ENCODE data around the gene UBE2QL1. TPM values are rescaled to one million over a fixed set of nuclear protein-coding genes. Genes with fewer than 3 reads are reported as not detected.
A peak's percentile ranks its signal among the peaks of the same experiment; 100 is the strongest.

UBE2QL1 gene
- total and polyA plus RNA-seq, 5 donors: 5.5 to 16.7 (median 13.5) TPM

DNA sequence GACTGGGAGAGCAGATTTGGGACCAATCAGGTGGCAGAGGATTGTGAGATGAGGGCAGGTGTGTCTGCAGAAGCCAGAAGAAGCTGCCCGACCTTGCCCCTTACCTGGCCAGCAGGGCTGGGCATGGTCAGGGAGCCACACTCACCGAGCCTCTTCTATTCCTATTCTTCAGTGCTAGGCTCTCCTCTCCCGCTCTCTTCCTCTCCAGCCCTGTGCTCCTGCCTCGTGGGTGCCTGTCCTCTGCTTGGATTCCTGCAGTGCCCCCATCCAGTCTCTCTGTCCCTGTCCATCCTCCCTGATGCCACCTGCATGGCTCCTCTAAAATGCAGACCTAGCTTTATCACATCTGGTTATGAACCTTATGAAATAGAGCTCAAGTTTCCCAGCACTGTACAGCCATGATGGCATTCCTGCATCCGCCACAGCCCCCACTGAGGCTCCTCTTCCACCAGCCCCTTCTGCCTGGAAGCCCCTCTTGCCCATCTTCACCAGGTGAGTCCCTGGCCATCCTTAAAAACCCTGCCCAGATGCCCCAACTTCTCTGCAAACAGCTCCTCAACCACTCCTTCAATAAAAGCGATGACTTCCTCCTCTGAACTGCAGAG lies 8.2 kb downstream of the UBE2QL1 start:
- Histone ChIP-seq H3K4me3 (ENCODE audit: low read length) (no peak overlapping the region), H3K4me1 (ENCODE audit: control insufficient read depth, insufficient read depth, low read length) (no peaks in the 10 kb centered on the region), H3K9me3 (ENCODE audit: control insufficient read depth, low read length) (peaks cover 2% of the 10 kb centered on the region), H3K27me3 (ENCODE audit: control insufficient read depth, insufficient read depth) (no peaks in the 10 kb centered on the region), H3K27ac (ENCODE audit: low read length) (no peak overlapping the region)
- ATAC-seq (no peak), DNase-seq (no peak)
- intact Hi-C loops (cut with DNase I): no loop called here
- 84% methylated on average over 6 of the region's 6 CpGs for WGBS

DNA sequence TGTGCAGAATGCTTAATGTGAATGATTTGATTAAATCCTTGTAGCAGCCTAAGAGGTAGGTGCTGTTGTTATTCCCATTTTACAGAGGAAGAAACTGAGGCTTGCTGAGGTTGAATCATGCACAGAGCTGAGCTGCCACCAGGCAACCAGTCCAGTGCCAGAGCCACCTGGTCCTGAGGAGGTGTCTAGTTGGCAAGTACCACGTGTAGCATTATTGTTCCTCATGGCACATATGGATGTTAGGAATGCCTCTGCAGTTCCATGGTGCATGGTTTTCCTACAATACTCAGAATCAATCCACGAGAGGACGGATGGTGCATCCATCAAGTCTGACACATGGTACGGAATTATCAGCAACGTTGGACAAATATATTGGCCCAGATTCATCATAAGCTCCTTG lies 8.9 kb downstream of the UBE2QL1 start:
- H3K4me1 ChIP-seq (ENCODE audit: control insufficient read depth, insufficient read depth, low read length): no peaks in the 10 kb centered on the region
- H3K9me3 ChIP-seq (ENCODE audit: control insufficient read depth, low read length): peaks cover 2% of the 10 kb centered on the region
- H3K4me3 ChIP-seq (ENCODE audit: low read length): no peak overlapping the region
- no peak overlapping the region for H3K27ac ChIP-seq (ENCODE audit: low read length)
- WGBS: 81% methylated on average over 5 of the region's 5 CpGs
- DNase-seq (no peak), ATAC-seq (no peak)
- intact Hi-C loops (cut with DNase I): no loop called here
- no peaks in the 10 kb centered on the region for H3K27me3 ChIP-seq (ENCODE audit: control insufficient read depth, insufficient read depth)

DNA sequence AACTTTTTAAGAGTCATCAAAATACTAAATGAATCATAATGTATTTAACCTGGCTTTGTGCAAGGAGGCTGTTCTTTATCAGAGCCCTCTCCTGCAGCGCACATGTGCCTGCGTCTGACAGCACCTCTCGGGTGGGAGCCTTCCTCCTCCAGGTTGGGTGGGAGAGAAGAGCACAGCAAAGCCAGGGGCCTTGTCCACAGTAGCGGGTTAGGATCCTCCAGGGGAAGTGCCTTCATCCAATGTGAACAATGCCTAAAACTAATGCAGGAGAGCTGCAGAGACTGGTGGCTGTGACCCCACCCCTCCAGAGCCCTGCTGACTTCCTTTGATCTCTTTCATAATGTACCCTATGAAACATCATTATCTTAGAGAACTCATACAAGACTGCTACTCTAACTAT lies 10.2 kb downstream of the UBE2QL1 start:
- Histone ChIP-seq H3K4me1 (ENCODE audit: control insufficient read depth, insufficient read depth, low read length) (no peaks in the 10 kb centered on the region), H3K27ac (ENCODE audit: low read length) (no peak overlapping the region), H3K27me3 (ENCODE audit: control insufficient read depth, insufficient read depth) (no peaks in the 10 kb centered on the region), H3K9me3 (ENCODE audit: control insufficient read depth, low read length) (peaks cover 2% of the 10 kb centered on the region), H3K4me3 (ENCODE audit: low read length) (no peak overlapping the region)
- no peak for ATAC-seq
- DNase-seq: no peak
- 81% methylated on average over 4 of the region's 4 CpGs for WGBS
- intact Hi-C loops (cut with DNase I): no loop called here

DNA sequence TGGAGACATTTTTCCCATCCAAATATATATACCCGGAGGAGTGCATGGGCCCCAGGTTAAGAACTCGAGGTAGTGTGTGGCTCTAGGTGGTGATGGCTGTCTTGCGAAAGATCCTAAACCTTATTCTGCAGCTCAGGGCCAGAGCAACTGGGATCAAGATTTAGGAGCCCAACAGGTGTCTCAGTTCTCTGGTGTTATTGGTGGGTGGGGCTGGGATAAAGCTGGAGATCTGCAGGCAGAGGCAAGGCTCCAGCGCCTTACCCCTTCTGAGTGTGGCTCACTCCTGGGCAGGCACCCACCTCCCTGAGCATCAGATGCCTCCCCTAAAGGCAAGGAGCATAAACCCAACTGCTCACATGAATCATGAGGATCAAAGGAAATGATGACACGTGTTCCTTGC lies 11.2 kb downstream of the UBE2QL1 start:
- DNase-seq (no peak), ATAC-seq (no peak)
- intact Hi-C loops (cut with DNase I): no loop called here
- Histone ChIP-seq H3K4me1 (ENCODE audit: control insufficient read depth, insufficient read depth, low read length) (no peaks in the 10 kb centered on the region), H3K9me3 (ENCODE audit: control insufficient read depth, low read length) (peaks cover 2% of the 10 kb centered on the region), H3K27ac (ENCODE audit: low read length) (no peak overlapping the region), H3K4me3 (ENCODE audit: low read length) (no peak overlapping the region), H3K27me3 (ENCODE audit: control insufficient read depth, insufficient read depth) (no peaks in the 10 kb centered on the region)
- WGBS: 60% methylated on average over 5 of the region's 5 CpGs

DNA sequence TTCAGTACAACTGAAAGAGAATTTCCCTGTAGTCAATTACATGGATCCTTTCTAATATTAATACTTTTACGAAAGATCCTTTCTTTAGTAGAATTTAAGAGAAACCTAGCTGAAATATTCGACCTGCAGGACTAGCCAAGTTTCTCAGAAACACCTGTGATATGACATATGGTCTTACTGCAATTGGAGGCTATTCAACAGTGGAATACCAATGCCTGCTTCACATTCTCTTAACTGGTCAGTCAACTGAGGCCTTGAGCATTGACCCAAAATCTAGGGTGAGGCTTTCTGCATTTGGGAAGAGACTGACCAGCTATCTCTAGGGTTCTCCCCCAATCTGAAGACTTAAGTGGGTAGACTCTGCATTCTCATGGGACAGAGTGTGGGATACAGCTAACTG lies 12.3 kb downstream of the UBE2QL1 start:
- Histone ChIP-seq H3K4me3 (ENCODE audit: low read length) (no peak overlapping the region), H3K27ac (ENCODE audit: low read length) (no peak overlapping the region), H3K9me3 (ENCODE audit: control insufficient read depth, low read length) (peaks cover 2% of the 10 kb centered on the region), H3K4me1 (ENCODE audit: control insufficient read depth, insufficient read depth, low read length) (no peaks in the 10 kb centered on the region), H3K27me3 (ENCODE audit: control insufficient read depth, insufficient read depth) (no peaks in the 10 kb centered on the region)
- ATAC-seq: no peak
- 75% methylated on average over 2 of the region's 2 CpGs for WGBS
- intact Hi-C loops (cut with DNase I): no loop called here
- DNase-seq: no peak

DNA sequence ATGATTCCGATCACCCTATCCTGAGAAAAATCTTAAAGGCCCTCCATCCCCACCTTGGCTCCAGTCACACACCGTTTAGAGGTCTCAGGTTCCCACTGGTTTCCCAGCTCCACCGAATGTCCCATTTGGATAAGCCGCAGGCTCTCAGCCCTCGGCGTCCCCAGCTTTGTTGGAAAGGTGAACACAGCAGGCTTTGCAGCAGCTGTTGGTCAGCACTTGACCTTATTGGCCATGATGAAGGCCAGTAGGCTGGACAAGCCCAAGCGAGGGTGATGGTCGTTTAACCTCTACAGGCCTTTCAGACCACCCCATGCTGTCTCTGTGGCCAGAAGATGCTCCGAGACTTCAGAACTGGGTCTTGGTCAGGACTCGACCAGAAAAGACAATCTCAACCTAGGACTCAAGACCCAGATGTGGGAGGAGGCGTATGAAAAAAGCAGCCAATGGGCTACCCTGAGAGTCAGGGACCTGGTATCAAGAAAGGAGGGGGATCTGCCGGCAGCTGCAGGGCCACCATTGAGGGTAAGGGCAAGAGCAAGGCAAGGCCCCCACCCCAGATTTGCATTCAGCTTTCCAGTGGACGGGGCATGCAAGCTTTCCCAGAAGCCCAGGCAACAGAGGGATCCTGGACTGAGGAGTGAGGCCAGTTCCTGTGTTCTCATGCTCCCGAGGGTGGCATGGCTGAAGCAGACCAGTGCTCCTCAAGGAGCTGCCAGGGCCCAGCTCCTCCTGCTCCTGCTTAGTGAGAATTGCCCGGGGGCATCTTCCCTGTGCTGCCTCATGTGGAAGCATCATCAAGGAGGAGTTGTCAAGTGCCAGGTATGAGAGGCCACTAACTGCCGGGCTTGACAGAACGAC lies 13.4 kb downstream of the UBE2QL1 start:
- H3K27ac ChIP-seq (ENCODE audit: low read length): no peak overlapping the region
- H3K4me3 ChIP-seq (ENCODE audit: low read length): no peak overlapping the region
- no peaks in the 10 kb centered on the region for H3K27me3 ChIP-seq (ENCODE audit: control insufficient read depth, insufficient read depth)
- no peaks in the 10 kb centered on the region for H3K4me1 ChIP-seq (ENCODE audit: control insufficient read depth, insufficient read depth, low read length)
- peaks cover 2% of the 10 kb centered on the region for H3K9me3 ChIP-seq (ENCODE audit: control insufficient read depth, low read length)
- DNase-seq (no peak), ATAC-seq (no peak)
- WGBS: 87% methylated on average over 17 of the region's 17 CpGs
- intact Hi-C loops (cut with DNase I): no loop called here

DNA sequence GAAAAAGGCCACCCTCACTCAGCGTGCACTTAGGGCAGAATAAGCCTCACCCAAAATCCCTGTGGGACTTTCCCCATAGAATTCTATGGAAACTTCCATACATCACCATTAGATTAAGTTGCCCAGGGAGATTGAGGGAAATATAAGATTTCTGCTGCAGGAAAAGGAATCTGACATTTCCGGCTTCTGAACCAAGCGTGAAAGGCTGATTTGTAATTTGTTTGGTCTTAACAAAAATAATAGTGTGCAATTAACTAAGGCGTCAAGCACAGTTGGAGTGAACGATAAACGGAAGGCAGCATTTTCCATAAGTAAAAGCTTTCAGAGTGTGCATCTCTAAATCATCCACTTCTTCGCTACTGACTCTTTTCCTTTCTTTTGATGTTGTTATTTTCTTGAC lies 14.0 kb downstream of the UBE2QL1 start:
- DNase-seq (no peak), ATAC-seq (no peak)
- Histone ChIP-seq H3K27ac (ENCODE audit: low read length) (no peak overlapping the region), H3K4me1 (ENCODE audit: control insufficient read depth, insufficient read depth, low read length) (no peaks in the 10 kb centered on the region), H3K27me3 (ENCODE audit: control insufficient read depth, insufficient read depth) (no peaks in the 10 kb centered on the region), H3K4me3 (ENCODE audit: low read length) (no peak overlapping the region), H3K9me3 (ENCODE audit: control insufficient read depth, low read length) (peaks cover under 1% of the 10 kb centered on the region)
- intact Hi-C loops (cut with DNase I): no loop called here
- WGBS: 88% methylated on average over 7 of the region's 7 CpGs

DNA sequence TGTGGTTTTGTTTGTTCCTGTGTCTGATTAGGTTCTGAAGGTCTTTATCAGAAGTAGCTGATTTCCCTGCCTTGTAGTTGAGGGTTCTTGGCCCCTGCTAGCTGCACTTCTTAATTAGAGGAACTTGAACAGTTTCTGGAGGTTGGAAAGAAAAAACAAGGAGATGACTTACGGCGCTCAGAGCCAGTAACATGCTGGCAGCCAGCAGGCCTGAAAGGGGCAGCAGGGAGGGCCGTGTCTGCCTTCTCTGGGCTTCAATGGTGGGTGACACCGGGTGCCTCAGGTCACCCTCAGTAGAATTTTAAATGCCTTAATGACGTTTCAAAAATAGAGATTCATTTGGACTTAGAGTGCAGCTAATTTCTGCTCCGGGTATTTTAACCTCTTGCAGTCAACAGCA lies 15.8 kb downstream of the UBE2QL1 start:
- ATAC-seq (no peak), DNase-seq (no peak)
- no peaks in the 10 kb centered on the region for H3K9me3 ChIP-seq (ENCODE audit: control insufficient read depth, low read length)
- H3K27me3 ChIP-seq (ENCODE audit: control insufficient read depth, insufficient read depth): no peaks in the 10 kb centered on the region
- intact Hi-C loops (cut with DNase I): no loop called here
- no peaks in the 10 kb centered on the region for H3K4me1 ChIP-seq (ENCODE audit: control insufficient read depth, insufficient read depth, low read length)
- 62% methylated on average over 6 of the region's 6 CpGs for WGBS
- no peak overlapping the region for H3K4me3 ChIP-seq (ENCODE audit: low read length)
- no peak overlapping the region for H3K27ac ChIP-seq (ENCODE audit: low read length)

DNA sequence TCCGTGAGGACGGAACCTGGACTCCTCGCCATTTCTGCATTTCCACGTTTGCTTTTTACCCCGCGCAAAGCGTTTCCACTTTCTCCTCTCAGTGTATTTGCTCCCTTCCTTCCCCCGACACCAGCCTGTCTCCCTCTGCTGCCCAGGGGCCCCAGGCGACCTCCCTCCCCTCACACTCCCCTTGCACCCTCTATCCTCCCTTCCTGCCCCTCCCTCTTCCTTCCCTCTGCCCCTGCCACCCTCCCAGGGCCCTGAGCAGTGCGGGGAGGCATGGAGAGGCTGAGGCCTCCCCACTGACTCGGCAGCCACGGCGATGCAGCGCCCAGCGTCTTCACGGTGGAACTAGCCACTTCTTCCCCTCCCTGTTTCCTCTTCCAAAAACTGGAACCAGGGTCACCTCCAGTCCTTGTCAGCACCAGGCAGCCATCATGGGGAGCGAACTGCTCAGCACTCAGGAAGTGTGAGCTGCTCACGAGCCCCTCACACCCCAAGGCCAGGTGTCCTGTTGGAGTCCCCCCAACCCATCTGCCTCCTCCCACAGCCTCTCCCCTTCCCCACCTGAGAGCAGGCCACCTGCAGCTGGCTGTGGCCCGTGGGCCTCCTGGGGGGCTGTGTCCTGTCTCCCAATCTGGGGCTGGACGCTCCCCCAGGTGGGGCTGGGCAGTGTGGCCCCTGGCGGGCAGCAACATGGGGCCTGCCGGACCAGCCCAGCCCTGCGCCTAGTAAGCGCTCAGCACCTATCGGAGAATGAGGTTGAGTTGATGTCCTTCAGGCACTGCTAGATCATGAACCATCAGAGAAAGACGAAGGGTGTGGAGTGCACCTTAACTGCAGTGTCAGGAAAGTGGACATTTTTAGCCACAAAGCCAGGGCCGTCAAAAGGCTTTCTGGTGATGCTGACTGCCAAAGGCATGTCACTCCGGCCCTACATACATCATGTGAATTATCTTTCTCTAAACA lies 17.5 kb downstream of the UBE2QL1 start:
- ATAC-seq: peak; percentile 26 to 36
- H3K4me3 ChIP-seq (ENCODE audit: low read length): no peak overlapping the region
- no peaks in the 10 kb centered on the region for H3K9me3 ChIP-seq (ENCODE audit: control insufficient read depth, low read length)
- no peak overlapping the region for H3K27ac ChIP-seq (ENCODE audit: low read length)
- H3K27me3 ChIP-seq (ENCODE audit: control insufficient read depth, insufficient read depth): no peaks in the 10 kb centered on the region
- no peaks in the 10 kb centered on the region for H3K4me1 ChIP-seq (ENCODE audit: control insufficient read depth, insufficient read depth, low read length)
- no peak for DNase-seq
- intact Hi-C loops (cut with DNase I): no loop called here
- WGBS: 71% methylated on average over 28 of the region's 28 CpGs

DNA sequence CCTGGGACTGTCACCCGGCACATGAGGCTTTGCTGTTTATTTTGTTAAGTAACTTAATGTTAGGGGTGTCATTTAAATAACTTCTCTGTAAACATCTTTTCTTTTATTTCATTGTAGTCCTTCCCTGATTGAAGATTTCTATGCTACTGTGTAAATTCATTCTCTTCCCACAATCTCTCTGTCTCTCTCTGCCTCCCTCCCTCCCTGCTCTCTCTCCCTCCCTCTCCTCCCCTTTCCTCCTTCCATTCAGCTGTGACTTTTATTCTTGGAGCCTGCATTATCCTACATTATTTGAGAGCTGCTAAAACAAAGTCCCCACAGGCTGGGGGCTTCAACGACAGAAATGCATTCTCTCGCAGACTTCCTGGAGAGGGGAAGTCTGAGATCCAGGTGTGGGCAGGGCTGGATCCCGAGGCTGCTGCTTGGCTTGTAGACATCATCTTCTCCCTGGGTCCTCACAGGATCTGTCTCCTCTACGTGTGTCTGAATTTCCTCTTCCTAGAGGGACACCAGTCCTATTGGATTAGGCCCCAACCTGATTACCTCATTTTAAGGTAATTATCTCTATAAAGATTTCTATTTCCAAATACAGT lies 18.4 kb downstream of the UBE2QL1 start:
- WGBS: 59% methylated on average over 5 of the region's 5 CpGs

More for the DNA sequence above, 18.4 kb downstream of the UBE2QL1 start:
- Histone ChIP-seq H3K4me1 (ENCODE audit: control insufficient read depth, insufficient read depth, low read length) (no peaks in the 10 kb centered on the region), H3K27ac (ENCODE audit: low read length) (no peak overlapping the region), H3K9me3 (ENCODE audit: control insufficient read depth, low read length) (no peaks in the 10 kb centered on the region), H3K27me3 (ENCODE audit: control insufficient read depth, insufficient read depth) (no peaks in the 10 kb centered on the region), H3K4me3 (ENCODE audit: low read length) (no peak overlapping the region)
- intact Hi-C loops (cut with DNase I): no loop called here
- ATAC-seq: no peak
- no peak for DNase-seq

Data from right cardiac atrium (tissue), 5 donors.